HEK293 (cell line): Measurements from ENCODE around the gene UBXN6.

ENCODE experiments used
- CTCF ChIA-PET: fragments of 350-600 bp; formaldehyde crosslinking; extraction: SDS; loops from one replicate; lab custom pipeline; 2021; ENCODE audit warnings: antibody characterized with exemption; lab: Yijun Ruan, JAX
- POLR2A ChIA-PET: fragments of 300-600 bp; formaldehyde crosslinking; extraction: SDS; loops from one replicate; lab custom pipeline; 2020; ENCODE audit warnings: antibody characterized with exemption, inconsistent platforms; lab: Yijun Ruan, JAX
- H3K27ac ChIP-seq: fragments of 200-500 bp; sonication (Bioruptor generic); 2 replicates; pipeline ENCODE4 v1.5.1; 2014; ENCODE audit warnings: low read depth, low read length, control low read depth, inconsistent platforms; ENCODE audit errors: extremely low read depth
- H3K36me3 ChIP-seq, 2 experiments: fragments of 200-500 bp in 1 of 2; sonication (Bioruptor generic) in 1 of 2; 1 replicate in 1 of 2; 2 replicates in 1 of 2; pipeline ENCODE4 v1.5.1; 2014 to 2017; ENCODE audit warnings: inconsistent platforms in 2 of 2, low read length in 2 of 2; ENCODE audit not compliant: control insufficient read depth in 2 of 2, insufficient read depth in 1 of 2
- H3K4me1 ChIP-seq: fragments of 200-500 bp; sonication (Bioruptor generic); 2 replicates; pipeline ENCODE4 v1.5.1; 2014; ENCODE audit warnings: mild to moderate bottlenecking, low read length, inconsistent platforms; ENCODE audit not compliant: control insufficient read depth, insufficient read depth
- H3K4me3 ChIP-seq: 2 replicates; pipeline ENCODE4 v1.5.1; 2011; ENCODE audit warnings: low read depth, mild to moderate bottlenecking, control low read depth, low read length, moderate library complexity
- H3K9me3 ChIP-seq: fragments of 200-500 bp; sonication (Bioruptor generic); 2 replicates; pipeline ENCODE4 v1.5.1; 2014; ENCODE audit warnings: low read depth, low read length, inconsistent platforms; ENCODE audit not compliant: control insufficient read depth, insufficient read depth
- GLIS1 ChIP-seq: fragments of 450-650 bp; formaldehyde crosslinking; IDR thresholded peaks from 2 replicates; pipeline ENCODE4 v1.5.1; 2016; ENCODE audit warnings: missing biosample characterization, missing genetic modification characterization
- GLIS2 ChIP-seq: fragments of 450-650 bp; formaldehyde crosslinking; IDR thresholded peaks from 2 replicates; pipeline ENCODE4 v1.5.1; 2016; ENCODE audit warnings: missing biosample characterization, missing genetic modification characterization
- WT1 ChIP-seq: fragments of 450-650 bp; formaldehyde crosslinking; IDR thresholded peaks from 2 replicates; pipeline ENCODE4 v1.5.1; 2016; ENCODE audit warnings: missing biosample characterization, missing genetic modification characterization
- YY1 ChIP-seq: fragments of 450-650 bp; formaldehyde crosslinking; IDR thresholded peaks from 2 replicates; pipeline ENCODE4 v1.5.1; 2018; ENCODE audit warnings: missing biosample characterization, missing genetic modification characterization
- ZBTB1 ChIP-seq: fragments of 450-650 bp; formaldehyde crosslinking; IDR thresholded peaks from 2 replicates; pipeline ENCODE4 v1.5.1; 2016; ENCODE audit warnings: missing biosample characterization, missing genetic modification characterization
- ZBTB21 ChIP-seq: fragments of 450-650 bp; formaldehyde crosslinking; IDR thresholded peaks from 2 replicates; pipeline ENCODE4 v1.5.1; 2017; ENCODE audit warnings: missing biosample characterization, missing genetic modification characterization
- ZNF140 ChIP-seq: fragments of 450-650 bp; formaldehyde crosslinking; IDR thresholded peaks from 2 replicates; pipeline ENCODE4 v1.5.1; 2016; ENCODE audit warnings: missing biosample characterization, missing genetic modification characterization
- ZNF19 ChIP-seq: fragments of 450-650 bp; formaldehyde crosslinking; IDR thresholded peaks from 2 replicates; pipeline ENCODE4; 2016; ENCODE audit warnings: missing biosample characterization, missing genetic modification characterization, low read depth
- ZNF221 ChIP-seq: fragments of 450-650 bp; formaldehyde crosslinking; IDR thresholded peaks from 2 replicates; pipeline ENCODE4 v1.5.1; 2017; ENCODE audit warnings: missing biosample characterization, missing genetic modification characterization, borderline replicate concordance
- ZNF23 ChIP-seq: fragments of 450-650 bp; formaldehyde crosslinking; IDR thresholded peaks from 2 replicates; pipeline ENCODE4 v1.5.1; 2016; ENCODE audit warnings: missing biosample characterization, missing genetic modification characterization, borderline replicate concordance
- ZNF248 ChIP-seq: fragments of 450-650 bp; formaldehyde crosslinking; IDR thresholded peaks from 2 replicates; pipeline ENCODE4 v1.5.1; 2017; ENCODE audit warnings: missing biosample characterization, missing genetic modification characterization
- ZNF354C ChIP-seq: fragments of 450-650 bp; formaldehyde crosslinking; IDR thresholded peaks from 2 replicates; pipeline ENCODE4 v1.5.1; 2016; ENCODE audit warnings: missing biosample characterization, missing genetic modification characterization, low read depth, borderline replicate concordance
- ZNF366 ChIP-seq: fragments of 450-650 bp; formaldehyde crosslinking; conservative IDR thresholded peaks from 2 replicates; pipeline ENCODE4 v1.5.1; 2016; ENCODE audit warnings: missing biosample characterization, missing genetic modification characterization
- ZNF416 ChIP-seq: fragments of 450-650 bp; formaldehyde crosslinking; IDR thresholded peaks from 2 replicates; pipeline ENCODE4 v1.5.1; 2016; ENCODE audit warnings: missing biosample characterization, missing genetic modification characterization
- ZNF501 ChIP-seq: fragments of 450-650 bp; formaldehyde crosslinking; IDR thresholded peaks from 2 replicates; pipeline ENCODE4 v1.5.1; 2016; ENCODE audit warnings: missing biosample characterization, missing genetic modification characterization
- ZNF571 ChIP-seq: fragments of 450-650 bp; formaldehyde crosslinking; IDR thresholded peaks from 2 replicates; pipeline ENCODE4 v1.5.0; 2017; ENCODE audit warnings: missing biosample characterization, missing genetic modification characterization
- ZNF596 ChIP-seq: fragments of 450-650 bp; IDR thresholded peaks from 2 replicates; pipeline ENCODE4 v1.5.0; 2018; ENCODE audit warnings: missing biosample characterization, mild to moderate bottlenecking, missing genetic modification characterization, moderate library complexity
- ZNF654 ChIP-seq: fragments of 450-650 bp; formaldehyde crosslinking; IDR thresholded peaks from 2 replicates; pipeline ENCODE4 v1.5.1; 2016; ENCODE audit warnings: low read depth, missing biosample characterization, missing genetic modification characterization
- ZNF776 ChIP-seq: fragments of 450-650 bp; formaldehyde crosslinking; IDR thresholded peaks from 2 replicates; pipeline ENCODE4 v1.5.0; 2017; ENCODE audit warnings: missing biosample characterization, missing genetic modification characterization, borderline replicate concordance
- TF ChIP-seq, protein P1 (sequence below): fragments of 450-650 bp; formaldehyde crosslinking; IDR thresholded peaks from 2 replicates; pipeline ENCODE4 v1.5.1; 2017; ENCODE audit warnings: missing biosample characterization, missing genetic modification characterization
- TF ChIP-seq, protein P2 (sequence below): fragments of 450-650 bp; formaldehyde crosslinking; IDR thresholded peaks from 2 replicates; pipeline ENCODE4 v1.5.1; 2017; ENCODE audit warnings: missing biosample characterization, missing genetic modification characterization
- TF ChIP-seq, protein P3 (sequence below): fragments of 450-650 bp; formaldehyde crosslinking; IDR thresholded peaks from 2 replicates; pipeline ENCODE4 v1.5.1; 2016; ENCODE audit warnings: missing biosample characterization, missing genetic modification characterization
- TF ChIP-seq, protein P4 (sequence below): fragments of 450-650 bp; formaldehyde crosslinking; IDR thresholded peaks from 2 replicates; pipeline ENCODE4 v1.5.1; 2016; ENCODE audit warnings: missing biosample characterization, missing genetic modification characterization, low read depth
- TF ChIP-seq, protein P5 (sequence below): fragments of 450-650 bp; formaldehyde crosslinking; IDR thresholded peaks from 2 replicates; pipeline ENCODE4 v1.5.1; 2016; ENCODE audit warnings: missing biosample characterization, missing genetic modification characterization
- TF ChIP-seq, protein P6 (sequence below): fragments of 450-650 bp; formaldehyde crosslinking; IDR thresholded peaks from 2 replicates; pipeline ENCODE4; 2016; ENCODE audit warnings: missing biosample characterization, missing genetic modification characterization

Gene UBXN6

DNA sequence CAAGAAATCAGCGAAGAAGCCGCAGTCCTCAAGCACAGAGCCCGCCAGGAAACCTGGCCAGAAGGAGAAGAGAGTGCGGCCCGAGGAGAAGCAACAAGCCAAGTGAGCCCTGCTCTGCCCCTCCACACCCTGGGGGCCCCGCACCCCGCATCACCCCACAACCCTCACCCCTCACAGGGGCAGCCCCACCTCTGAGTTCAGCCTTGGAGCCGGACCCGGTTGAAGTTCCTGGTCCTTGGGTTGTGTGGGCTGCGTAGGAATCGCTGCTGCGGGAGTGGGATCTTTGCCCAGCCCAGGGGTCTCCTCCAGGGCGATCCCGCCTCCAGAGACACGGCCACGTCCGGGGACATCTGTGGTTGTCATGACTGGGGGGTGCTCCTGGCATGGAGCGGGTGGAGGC, 38.7 kb upstream of the UBXN6 start:
- no peak for TF ChIP-seq ZNF354C (tag by site-specific recombination)
- TF ChIP-seq ZNF366: no peak
- TF ChIP-seq, protein P1, sequence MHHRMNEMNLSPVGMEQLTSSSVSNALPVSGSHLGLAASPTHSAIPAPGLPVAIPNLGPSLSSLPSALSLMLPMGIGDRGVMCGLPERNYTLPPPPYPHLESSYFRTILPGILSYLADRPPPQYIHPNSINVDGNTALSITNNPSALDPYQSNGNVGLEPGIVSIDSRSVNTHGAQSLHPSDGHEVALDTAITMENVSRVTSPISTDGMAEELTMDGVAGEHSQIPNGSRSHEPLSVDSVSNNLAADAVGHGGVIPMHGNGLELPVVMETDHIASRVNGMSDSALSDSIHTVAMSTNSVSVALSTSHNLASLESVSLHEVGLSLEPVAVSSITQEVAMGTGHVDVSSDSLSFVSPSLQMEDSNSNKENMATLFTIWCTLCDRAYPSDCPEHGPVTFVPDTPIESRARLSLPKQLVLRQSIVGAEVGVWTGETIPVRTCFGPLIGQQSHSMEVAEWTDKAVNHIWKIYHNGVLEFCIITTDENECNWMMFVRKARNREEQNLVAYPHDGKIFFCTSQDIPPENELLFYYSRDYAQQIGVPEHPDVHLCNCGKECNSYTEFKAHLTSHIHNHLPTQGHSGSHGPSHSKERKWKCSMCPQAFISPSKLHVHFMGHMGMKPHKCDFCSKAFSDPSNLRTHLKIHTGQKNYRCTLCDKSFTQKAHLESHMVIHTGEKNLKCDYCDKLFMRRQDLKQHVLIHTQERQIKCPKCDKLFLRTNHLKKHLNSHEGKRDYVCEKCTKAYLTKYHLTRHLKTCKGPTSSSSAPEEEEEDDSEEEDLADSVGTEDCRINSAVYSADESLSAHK (tag by site-specific recombination): no peak
- no peak for TF ChIP-seq ZNF19
- no peak for TF ChIP-seq ZNF248 (tag by site-specific recombination)
- TF ChIP-seq, protein P2, sequence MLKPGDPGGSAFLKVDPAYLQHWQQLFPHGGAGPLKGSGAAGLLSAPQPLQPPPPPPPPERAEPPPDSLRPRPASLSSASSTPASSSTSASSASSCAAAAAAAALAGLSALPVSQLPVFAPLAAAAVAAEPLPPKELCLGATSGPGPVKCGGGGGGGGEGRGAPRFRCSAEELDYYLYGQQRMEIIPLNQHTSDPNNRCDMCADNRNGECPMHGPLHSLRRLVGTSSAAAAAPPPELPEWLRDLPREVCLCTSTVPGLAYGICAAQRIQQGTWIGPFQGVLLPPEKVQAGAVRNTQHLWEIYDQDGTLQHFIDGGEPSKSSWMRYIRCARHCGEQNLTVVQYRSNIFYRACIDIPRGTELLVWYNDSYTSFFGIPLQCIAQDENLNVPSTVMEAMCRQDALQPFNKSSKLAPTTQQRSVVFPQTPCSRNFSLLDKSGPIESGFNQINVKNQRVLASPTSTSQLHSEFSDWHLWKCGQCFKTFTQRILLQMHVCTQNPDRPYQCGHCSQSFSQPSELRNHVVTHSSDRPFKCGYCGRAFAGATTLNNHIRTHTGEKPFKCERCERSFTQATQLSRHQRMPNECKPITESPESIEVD (tag by site-specific recombination): no peak
- no peak for TF ChIP-seq ZNF221 (tag by site-specific recombination)
- TF ChIP-seq ZBTB1: no peak
- no peak for TF ChIP-seq GLIS1 (tag by site-specific recombination)
- no peak for TF ChIP-seq ZNF654 (tag by site-specific recombination)
- no peak for TF ChIP-seq ZNF23
- TF ChIP-seq, protein P3, sequence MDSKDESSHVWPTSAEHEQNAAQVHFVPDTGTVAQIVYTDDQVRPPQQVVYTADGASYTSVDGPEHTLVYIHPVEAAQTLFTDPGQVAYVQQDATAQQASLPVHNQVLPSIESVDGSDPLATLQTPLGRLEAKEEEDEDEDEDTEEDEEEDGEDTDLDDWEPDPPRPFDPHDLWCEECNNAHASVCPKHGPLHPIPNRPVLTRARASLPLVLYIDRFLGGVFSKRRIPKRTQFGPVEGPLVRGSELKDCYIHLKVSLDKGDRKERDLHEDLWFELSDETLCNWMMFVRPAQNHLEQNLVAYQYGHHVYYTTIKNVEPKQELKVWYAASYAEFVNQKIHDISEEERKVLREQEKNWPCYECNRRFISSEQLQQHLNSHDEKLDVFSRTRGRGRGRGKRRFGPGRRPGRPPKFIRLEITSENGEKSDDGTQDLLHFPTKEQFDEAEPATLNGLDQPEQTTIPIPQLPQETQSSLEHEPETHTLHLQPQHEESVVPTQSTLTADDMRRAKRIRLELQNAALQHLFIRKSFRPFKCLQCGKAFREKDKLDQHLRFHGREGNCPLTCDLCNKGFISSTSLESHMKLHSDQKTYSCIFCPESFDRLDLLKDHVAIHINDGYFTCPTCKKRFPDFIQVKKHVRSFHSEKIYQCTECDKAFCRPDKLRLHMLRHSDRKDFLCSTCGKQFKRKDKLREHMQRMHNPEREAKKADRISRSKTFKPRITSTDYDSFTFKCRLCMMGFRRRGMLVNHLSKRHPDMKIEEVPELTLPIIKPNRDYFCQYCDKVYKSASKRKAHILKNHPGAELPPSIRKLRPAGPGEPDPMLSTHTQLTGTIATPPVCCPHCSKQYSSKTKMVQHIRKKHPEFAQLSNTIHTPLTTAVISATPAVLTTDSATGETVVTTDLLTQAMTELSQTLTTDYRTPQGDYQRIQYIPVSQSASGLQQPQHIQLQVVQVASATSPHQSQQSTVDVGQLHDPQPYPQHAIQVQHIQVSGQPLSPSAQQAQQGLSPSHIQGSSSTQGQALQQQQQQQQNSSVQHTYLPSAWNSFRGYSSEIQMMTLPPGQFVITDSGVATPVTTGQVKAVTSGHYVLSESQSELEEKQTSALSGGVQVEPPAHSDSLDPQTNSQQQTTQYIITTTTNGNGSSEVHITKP (tag by site-specific recombination): no peak
- no peak for TF ChIP-seq ZBTB21 (tag by site-specific recombination)
- TF ChIP-seq ZNF501: no peak
- TF ChIP-seq, protein P4, sequence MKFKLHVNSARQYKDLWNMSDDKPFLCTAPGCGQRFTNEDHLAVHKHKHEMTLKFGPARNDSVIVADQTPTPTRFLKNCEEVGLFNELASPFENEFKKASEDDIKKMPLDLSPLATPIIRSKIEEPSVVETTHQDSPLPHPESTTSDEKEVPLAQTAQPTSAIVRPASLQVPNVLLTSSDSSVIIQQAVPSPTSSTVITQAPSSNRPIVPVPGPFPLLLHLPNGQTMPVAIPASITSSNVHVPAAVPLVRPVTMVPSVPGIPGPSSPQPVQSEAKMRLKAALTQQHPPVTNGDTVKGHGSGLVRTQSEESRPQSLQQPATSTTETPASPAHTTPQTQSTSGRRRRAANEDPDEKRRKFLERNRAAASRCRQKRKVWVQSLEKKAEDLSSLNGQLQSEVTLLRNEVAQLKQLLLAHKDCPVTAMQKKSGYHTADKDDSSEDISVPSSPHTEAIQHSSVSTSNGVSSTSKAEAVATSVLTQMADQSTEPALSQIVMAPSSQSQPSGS: no peak
- Histone ChIP-seq H3K9me3 (no peaks in the 10 kb centered on the region), H3K36me3 (peaks cover 28 to 85% of the 10 kb centered on the region in 2 experiments; a peak in 2 of 3 replicates)

DNA sequence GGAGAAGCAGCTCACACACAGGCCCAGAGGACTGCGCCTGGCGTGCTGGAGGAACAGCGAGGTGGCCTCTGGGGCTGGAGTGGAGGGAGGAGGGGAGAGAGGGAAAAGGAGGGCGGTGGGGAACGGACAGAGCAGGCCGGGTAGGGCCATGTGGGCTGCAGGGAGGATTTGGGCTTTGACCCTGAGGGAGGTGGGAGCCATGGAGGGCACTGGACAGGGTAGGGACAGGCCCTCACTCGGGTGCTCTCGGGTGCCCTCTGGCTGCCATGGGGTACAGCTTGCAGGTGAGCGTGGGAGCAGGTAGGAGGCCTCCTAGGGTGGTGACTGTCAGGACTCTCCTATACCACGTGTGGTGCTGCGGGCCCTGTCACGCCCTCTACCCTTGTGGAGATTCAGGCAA, 37.9 kb upstream of the UBXN6 start:
- Histone ChIP-seq H3K4me3 (no peak overlapping the region), H3K36me3 (peaks cover 32 to 83% of the 10 kb centered on the region in 2 experiments; a peak in 2 of 3 replicates), H3K9me3 (no peaks in the 10 kb centered on the region), H3K27ac (no peak overlapping the region), H3K4me1 (no peaks in the 10 kb centered on the region)
- ChIA-PET POLR2A (interaction anchor here (0.6 to 1.3 kb wide), 2 partner anchors 24 to 28 kb away, joined by 3 to 4 read pairs; partner anchors contain the start of gene HDGFL2), CTCF (interaction anchor here (0.5 to 1.9 kb wide), 5 partner anchors 65 to 287 kb away, joined by 3 to 6 read pairs (median 4); no protein-coding TSS in a partner anchor)
- TF ChIP-seq ZNF571 (tag by site-specific recombination): no peak
- TF ChIP-seq WT1 (tag by site-specific recombination): no peak
- no peak for TF ChIP-seq ZNF416 (tag by site-specific recombination)
- TF ChIP-seq ZNF140 (tag by site-specific recombination): no peak
- no peak for TF ChIP-seq YY1 (tag by site-specific recombination)
- TF ChIP-seq, protein P5, sequence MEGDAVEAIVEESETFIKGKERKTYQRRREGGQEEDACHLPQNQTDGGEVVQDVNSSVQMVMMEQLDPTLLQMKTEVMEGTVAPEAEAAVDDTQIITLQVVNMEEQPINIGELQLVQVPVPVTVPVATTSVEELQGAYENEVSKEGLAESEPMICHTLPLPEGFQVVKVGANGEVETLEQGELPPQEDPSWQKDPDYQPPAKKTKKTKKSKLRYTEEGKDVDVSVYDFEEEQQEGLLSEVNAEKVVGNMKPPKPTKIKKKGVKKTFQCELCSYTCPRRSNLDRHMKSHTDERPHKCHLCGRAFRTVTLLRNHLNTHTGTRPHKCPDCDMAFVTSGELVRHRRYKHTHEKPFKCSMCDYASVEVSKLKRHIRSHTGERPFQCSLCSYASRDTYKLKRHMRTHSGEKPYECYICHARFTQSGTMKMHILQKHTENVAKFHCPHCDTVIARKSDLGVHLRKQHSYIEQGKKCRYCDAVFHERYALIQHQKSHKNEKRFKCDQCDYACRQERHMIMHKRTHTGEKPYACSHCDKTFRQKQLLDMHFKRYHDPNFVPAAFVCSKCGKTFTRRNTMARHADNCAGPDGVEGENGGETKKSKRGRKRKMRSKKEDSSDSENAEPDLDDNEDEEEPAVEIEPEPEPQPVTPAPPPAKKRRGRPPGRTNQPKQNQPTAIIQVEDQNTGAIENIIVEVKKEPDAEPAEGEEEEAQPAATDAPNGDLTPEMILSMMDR (tag by site-specific recombination): peak; percentile 55; the same call in 1 of the 2 replicates
- no peak for TF ChIP-seq ZNF596 (tag by site-specific recombination)
- TF ChIP-seq, protein P6, sequence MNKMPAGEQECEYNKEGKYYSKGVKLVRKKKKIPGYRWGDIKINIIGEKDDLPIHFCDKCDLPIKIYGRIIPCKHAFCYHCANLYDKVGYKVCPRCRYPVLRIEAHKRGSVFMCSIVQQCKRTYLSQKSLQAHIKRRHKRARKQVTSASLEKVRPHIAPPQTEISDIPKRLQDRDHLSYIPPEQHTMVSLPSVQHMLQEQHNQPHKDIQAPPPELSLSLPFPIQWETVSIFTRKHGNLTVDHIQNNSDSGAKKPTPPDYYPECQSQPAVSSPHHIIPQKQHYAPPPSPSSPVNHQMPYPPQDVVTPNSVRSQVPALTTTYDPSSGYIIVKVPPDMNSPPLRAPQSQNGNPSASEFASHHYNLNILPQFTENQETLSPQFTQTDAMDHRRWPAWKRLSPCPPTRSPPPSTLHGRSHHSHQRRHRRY: no peak
- TF ChIP-seq ZNF776 (tag by site-specific recombination): no peak
- TF ChIP-seq GLIS2 (tag by site-specific recombination): 0 out of 2 replicates have a peak, but pooled peaks have one; percentile 39

More for the DNA sequence above, 38.7 kb upstream of the UBXN6 start:
- Histone ChIP-seq H3K27ac (no peak overlapping the region), H3K4me3 (no peak overlapping the region), H3K4me1 (no peaks in the 10 kb centered on the region)
- ChIA-PET CTCF (no interaction called here), POLR2A (no interaction called here)
